ENCODE data around the gene ATP2A1. TPM values are rescaled to one million over a fixed set of nuclear protein-coding genes. Genes with fewer than 3 reads are reported as not detected.

ATP2A1 gene
- polyA plus RNA-seq, 2 of the 4 experiments (the other 2 are of a cell fraction) = 0.96 to 5.2 TPM

- ChIA-PET CTCF (interaction anchor here (0.9 to 6.6 kb wide), 10 partner anchors 9 to 127 kb away, joined by 3 to 49 read pairs (median 4); partner anchors contain the start of gene SH2B1), POLR2A (interaction anchor here (0.9 to 3.3 kb wide), 4 partner anchors 9 to 104 kb away, joined by 3 to 57 read pairs (median 20); partner anchors contain the start of genes ATXN2L, NFATC2IP and SH2B1)
- peaks cover 13% of the 10 kb centered on the region for H3K4me1 ChIP-seq
- H3K27ac ChIP-seq = peak overlapping the region; percentile 82 to 91
- H3K4me2 ChIP-seq = peak overlapping the region; percentile 74
- 10% methylated on average over 5 of the region's 5 CpGs for WGBS (ENCODE audit: missing lambda C conversion rate)
- H3K4me3 ChIP-seq = peak overlapping the region; percentile 74
- TF ChIP-seq ZSCAN20 (CRISPR knock-in tag; IDR thresholded peaks at IDR 0.05) = no peak
- TF ChIP-seq JUN (IDR thresholded peaks at IDR 0.05) = no peak
- TF ChIP-seq POLR2A (IDR thresholded peaks at IDR 0.05; ENCODE audit: low read length) = no peak
- no peak for TF ChIP-seq EHMT2 (IDR thresholded peaks at IDR 0.05; ENCODE audit: low read depth)
- no peak for TF ChIP-seq JUNB (IDR thresholded peaks at IDR 0.05)
- no peak for TF ChIP-seq SREBF2 (IDR thresholded peaks at IDR 0.05)
- no peak for TF ChIP-seq HOXB13 (CRISPR knock-in tag; IDR thresholded peaks at IDR 0.05; ENCODE audit: low read depth)
- TF ChIP-seq, protein P1, sequence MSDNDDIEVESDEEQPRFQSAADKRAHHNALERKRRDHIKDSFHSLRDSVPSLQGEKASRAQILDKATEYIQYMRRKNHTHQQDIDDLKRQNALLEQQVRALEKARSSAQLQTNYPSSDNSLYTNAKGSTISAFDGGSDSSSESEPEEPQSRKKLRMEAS (IDR thresholded peaks at IDR 0.05) = no peak
- TF ChIP-seq MYC (IDR thresholded peaks at IDR 0.05; ENCODE audit: borderline replicate concordance, low read length) = no peak
- no peak for TF ChIP-seq ZNF302 (CRISPR knock-in tag; IDR thresholded peaks at IDR 0.05)
- TF ChIP-seq REST (IDR thresholded peaks at IDR 0.05) = no peak
- FAIRE-seq (no peak), DNase-seq (ENCODE audit: low read depth in 1 of 2, low spot score in 1 of 2) (no peak), ATAC-seq (peak; percentile 26 to 52; a peak in 5 of 6 replicates)
- no peaks in the 10 kb centered on the region for H3K9me3 ChIP-seq
Observed at GRCh38 chr16:28846933-28847273, 31.4 kb upstream of the ATP2A1 start.

GRCh38 chr16:28858421-28858820 lies 19.9 kb upstream of the ATP2A1 start:
- H3K4me3 ChIP-seq = no peak overlapping the region
- no peak for DNase-seq (ENCODE audit: low read depth in 1 of 2, low spot score in 1 of 2)

GRCh38 chr16:28859326-28859725 lies 19.0 kb upstream of the ATP2A1 start:
- no peak for TF ChIP-seq FOSL2 (IDR thresholded peaks at IDR 0.05)
- no peak for TF ChIP-seq FOSL2 (CRISPR knock-in tag; IDR thresholded peaks at IDR 0.05)
- TF ChIP-seq EP300 (IDR thresholded peaks at IDR 0.05) = no peak
- TF ChIP-seq, protein P2, sequence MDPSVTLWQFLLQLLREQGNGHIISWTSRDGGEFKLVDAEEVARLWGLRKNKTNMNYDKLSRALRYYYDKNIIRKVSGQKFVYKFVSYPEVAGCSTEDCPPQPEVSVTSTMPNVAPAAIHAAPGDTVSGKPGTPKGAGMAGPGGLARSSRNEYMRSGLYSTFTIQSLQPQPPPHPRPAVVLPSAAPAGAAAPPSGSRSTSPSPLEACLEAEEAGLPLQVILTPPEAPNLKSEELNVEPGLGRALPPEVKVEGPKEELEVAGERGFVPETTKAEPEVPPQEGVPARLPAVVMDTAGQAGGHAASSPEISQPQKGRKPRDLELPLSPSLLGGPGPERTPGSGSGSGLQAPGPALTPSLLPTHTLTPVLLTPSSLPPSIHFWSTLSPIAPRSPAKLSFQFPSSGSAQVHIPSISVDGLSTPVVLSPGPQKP (IDR thresholded peaks at IDR 0.05; ENCODE audit: low read depth, low read length) = no peak
- TF ChIP-seq CEBPB (IDR thresholded peaks at IDR 0.05) = no peak
- TF ChIP-seq CHD4 (IDR thresholded peaks at IDR 0.05; ENCODE audit: borderline replicate concordance) = no peak
- no peak for TF ChIP-seq RNF2 (IDR thresholded peaks at IDR 0.05; ENCODE audit: borderline replicate concordance, low read depth)
- TF ChIP-seq RARB (CRISPR knock-in tag; IDR thresholded peaks at IDR 0.05) = no peak
- no peak for TF ChIP-seq HOXB5 (CRISPR knock-in tag; IDR thresholded peaks at IDR 0.05)
- TF ChIP-seq PHF8 (IDR thresholded peaks at IDR 0.05; ENCODE audit: borderline replicate concordance, low read depth) = no peak
- TF ChIP-seq, protein P3, sequence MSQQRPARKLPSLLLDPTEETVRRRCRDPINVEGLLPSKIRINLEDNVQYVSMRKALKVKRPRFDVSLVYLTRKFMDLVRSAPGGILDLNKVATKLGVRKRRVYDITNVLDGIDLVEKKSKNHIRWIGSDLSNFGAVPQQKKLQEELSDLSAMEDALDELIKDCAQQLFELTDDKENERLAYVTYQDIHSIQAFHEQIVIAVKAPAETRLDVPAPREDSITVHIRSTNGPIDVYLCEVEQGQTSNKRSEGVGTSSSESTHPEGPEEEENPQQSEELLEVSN (IDR thresholded peaks at IDR 0.05; ENCODE audit: borderline replicate concordance, low read depth) = no peak
- TF ChIP-seq ZC3H11A (IDR thresholded peaks at IDR 0.05) = no peak
- TF ChIP-seq JUN (IDR thresholded peaks at IDR 0.05) = no peak
- TF ChIP-seq EHMT2 (IDR thresholded peaks at IDR 0.05; ENCODE audit: low read depth) = no peak
- TF ChIP-seq, protein P1 (IDR thresholded peaks at IDR 0.05) = no peak
- no peak for TF ChIP-seq ESRRA (IDR thresholded peaks at IDR 0.05; ENCODE audit: borderline replicate concordance, low read length)
- peak overlapping the region in 1 of 2 experiments; percentile 54; a peak in 1 of 6 replicates for H3K27ac ChIP-seq
- POLR2A ChIA-PET = interaction anchor here (0.5 to 0.6 kb wide), 2 partner anchors 31 to 118 kb away, joined by 3 read pairs; no protein-coding TSS in a partner anchor

More at GRCh38 chr16:28858421-28858820, 19.9 kb upstream of the ATP2A1 start:
- CTCF ChIA-PET = interaction anchor here (1.0 to 3.9 kb wide), 4 partner anchors 12 to 87 kb away, joined by 3 to 24 read pairs (median 3); partner anchors contain the start of gene TUFM
- FAIRE-seq (no peak), ATAC-seq (no peak)
- Histone ChIP-seq H3K4me1 (peaks cover 15% of the 10 kb centered on the region), H3K4me2 (no peak overlapping the region), H3K9me3 (no peaks in the 10 kb centered on the region), H3K27ac (peak overlapping the region; percentile 26 to 54; a peak in 3 of 6 replicates)
- TF ChIP-seq FOSB (CRISPR knock-in tag; IDR thresholded peaks at IDR 0.05) (no peak), NPAS2 (CRISPR knock-in tag; IDR thresholded peaks at IDR 0.05; ENCODE audit: borderline replicate concordance) (no peak), HOXA7 (CRISPR knock-in tag; IDR thresholded peaks at IDR 0.05) (no peak), HEYL (CRISPR knock-in tag; IDR thresholded peaks at IDR 0.05) (no peak), PHF8 (IDR thresholded peaks at IDR 0.05; ENCODE audit: borderline replicate concordance, low read depth) (no peak), POLR2A (IDR thresholded peaks at IDR 0.05; ENCODE audit: low read length) (no peak), CEBPB (IDR thresholded peaks at IDR 0.05) (no peak)
- TF ChIP-seq, protein P4, sequence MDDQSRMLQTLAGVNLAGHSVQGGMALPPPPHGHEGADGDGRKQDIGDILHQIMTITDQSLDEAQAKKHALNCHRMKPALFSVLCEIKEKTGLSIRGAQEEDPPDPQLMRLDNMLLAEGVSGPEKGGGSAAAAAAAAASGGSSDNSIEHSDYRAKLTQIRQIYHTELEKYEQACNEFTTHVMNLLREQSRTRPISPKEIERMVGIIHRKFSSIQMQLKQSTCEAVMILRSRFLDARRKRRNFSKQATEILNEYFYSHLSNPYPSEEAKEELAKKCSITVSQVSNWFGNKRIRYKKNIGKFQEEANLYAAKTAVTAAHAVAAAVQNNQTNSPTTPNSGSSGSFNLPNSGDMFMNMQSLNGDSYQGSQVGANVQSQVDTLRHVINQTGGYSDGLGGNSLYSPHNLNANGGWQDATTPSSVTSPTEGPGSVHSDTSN (IDR thresholded peaks at IDR 0.05) = no peak
- WGBS (ENCODE audit: missing lambda C conversion rate) = 83% methylated on average over 8 of the region's 8 CpGs
- POLR2A ChIA-PET = interaction anchor here (0.7 to 1.4 kb wide), 2 partner anchors 12 to 36 kb away, joined by 3 to 4 read pairs; partner anchors contain the start of genes ATXN2L and TUFM

More at GRCh38 chr16:28859326-28859725, 19.0 kb upstream of the ATP2A1 start:
- peaks cover 15% of the 10 kb centered on the region for H3K4me1 ChIP-seq
- FAIRE-seq (no peak), ATAC-seq (no peak), DNase-seq (ENCODE audit: low read depth in 1 of 2, low spot score in 1 of 2) (no peak)
- H3K4me2 ChIP-seq = no peak overlapping the region
- H3K9me3 ChIP-seq = no peaks in the 10 kb centered on the region
- H3K4me3 ChIP-seq = no peak overlapping the region
- 83% methylated on average over 4 of the region's 4 CpGs for WGBS (ENCODE audit: missing lambda C conversion rate)
- CTCF ChIA-PET = interaction anchor here (0.6 to 3.9 kb wide), 2 partner anchors 13 to 24 kb away, joined by 4 to 24 read pairs; partner anchors contain the start of gene TUFM
